ENCODE data around the gene CA12.
"Not testable (repeated sequence)": the region's sequence is repeated elsewhere in the genome, so short reads cannot be mapped to it uniquely, and the experiment has no call there.

CA12 gene

DNA sequence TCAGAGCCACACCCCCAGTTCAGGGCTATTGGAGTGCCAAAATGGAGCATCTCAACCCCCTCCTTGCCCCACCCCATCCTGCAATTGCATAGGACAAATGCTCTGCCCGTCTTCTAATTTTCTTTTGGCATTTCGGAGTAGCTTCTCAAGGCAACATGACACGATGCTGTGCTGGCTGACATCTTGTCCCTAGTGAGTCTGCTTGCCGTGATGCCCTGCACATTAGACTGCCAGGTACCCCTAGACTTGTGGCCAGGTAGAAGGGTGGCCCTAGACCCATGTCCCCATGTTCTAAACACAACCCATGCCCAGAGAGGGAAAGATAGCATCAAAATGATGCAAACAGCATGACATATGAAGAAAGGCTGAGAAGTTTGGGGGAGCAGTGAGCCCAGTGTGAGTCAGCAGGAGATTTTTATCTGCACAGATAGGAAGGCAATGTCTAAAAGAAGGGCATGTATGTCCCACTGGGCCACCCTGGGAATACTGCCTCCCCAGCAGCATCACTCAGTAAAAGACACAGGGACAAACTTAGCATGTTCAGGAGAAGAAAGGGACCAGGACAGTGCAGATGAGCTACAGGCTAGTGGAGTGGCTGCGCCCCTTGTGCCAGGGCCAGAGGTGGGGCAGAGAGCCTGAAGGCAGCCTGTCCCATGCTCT, 36.8 kb downstream of the CA12 start:
- Histone ChIP-seq H3K4me3 (ENCODE audit: low read depth, low read length) (no peak overlapping the region), H2AFZ (no peak overlapping the region), H3K4me2 (ENCODE audit: low read length) (no peak overlapping the region), H3K4me1 (peaks cover 7% of the 10 kb centered on the region), H3K27me3 (ENCODE audit: control insufficient read depth, insufficient read depth, low read length) (no peaks in the 10 kb centered on the region), H3K9ac (no peak overlapping the region), H3K36me3 (ENCODE audit: control insufficient read depth, insufficient read depth, low read length) (no peaks in the 10 kb centered on the region), H3K79me2 (no peaks in the 10 kb centered on the region), H3K9me3 (ENCODE audit: control insufficient read depth, low read length) (no peaks in the 10 kb centered on the region), H3K27ac (no peak overlapping the region)
- no peak for TF ChIP-seq CTCF (IDR thresholded peaks at IDR 0.05)

GRCh38 chr15:63342996-63343562, 38.6 kb downstream of the CA12 start:
- H3K27me3 ChIP-seq (ENCODE audit: control insufficient read depth, insufficient read depth, low read length); H3K27ac ChIP-seq; H3K79me2 ChIP-seq; H3K9me3 ChIP-seq (ENCODE audit: control insufficient read depth, low read length); H3K36me3 ChIP-seq (ENCODE audit: control insufficient read depth, insufficient read depth, low read length); H3K4me2 ChIP-seq (ENCODE audit: low read length); H3K9ac ChIP-seq; H2AFZ ChIP-seq; H3K4me3 ChIP-seq (ENCODE audit: low read depth, low read length); H3K4me1 ChIP-seq: not testable (repeated sequence)

- Histone ChIP-seq H3K9ac (no peak overlapping the region), H3K36me3 (ENCODE audit: control insufficient read depth, insufficient read depth, low read length) (no peaks in the 10 kb centered on the region), H3K27ac (no peak overlapping the region), H3K4me2 (ENCODE audit: low read length) (no peak overlapping the region), H2AFZ (no peak overlapping the region), H3K79me2 (no peaks in the 10 kb centered on the region), H3K27me3 (ENCODE audit: control insufficient read depth, insufficient read depth, low read length) (no peaks in the 10 kb centered on the region), H3K9me3 (ENCODE audit: control insufficient read depth, low read length) (no peaks in the 10 kb centered on the region), H3K4me3 (ENCODE audit: low read depth, low read length) (no peak overlapping the region), H3K4me1 (no peaks in the 10 kb centered on the region)
- no peak for TF ChIP-seq CTCF (IDR thresholded peaks at IDR 0.05)
Observed at GRCh38 chr15:63341898-63342297, 39.7 kb downstream of the CA12 start.

GRCh38 chr15:63340878-63341277, 40.8 kb downstream of the CA12 start:
- Histone ChIP-seq H3K9ac (no peak overlapping the region), H3K27me3 (ENCODE audit: control insufficient read depth, insufficient read depth, low read length) (no peaks in the 10 kb centered on the region), H3K36me3 (ENCODE audit: control insufficient read depth, insufficient read depth, low read length) (no peaks in the 10 kb centered on the region), H3K27ac (no peak overlapping the region), H3K4me1 (no peaks in the 10 kb centered on the region), H3K9me3 (ENCODE audit: control insufficient read depth, low read length) (no peaks in the 10 kb centered on the region), H2AFZ (no peak overlapping the region), H3K4me3 (ENCODE audit: low read depth, low read length) (no peak overlapping the region), H3K79me2 (no peaks in the 10 kb centered on the region), H3K4me2 (ENCODE audit: low read length) (no peak overlapping the region)
- no peak for TF ChIP-seq CTCF (IDR thresholded peaks at IDR 0.05)

DNA sequence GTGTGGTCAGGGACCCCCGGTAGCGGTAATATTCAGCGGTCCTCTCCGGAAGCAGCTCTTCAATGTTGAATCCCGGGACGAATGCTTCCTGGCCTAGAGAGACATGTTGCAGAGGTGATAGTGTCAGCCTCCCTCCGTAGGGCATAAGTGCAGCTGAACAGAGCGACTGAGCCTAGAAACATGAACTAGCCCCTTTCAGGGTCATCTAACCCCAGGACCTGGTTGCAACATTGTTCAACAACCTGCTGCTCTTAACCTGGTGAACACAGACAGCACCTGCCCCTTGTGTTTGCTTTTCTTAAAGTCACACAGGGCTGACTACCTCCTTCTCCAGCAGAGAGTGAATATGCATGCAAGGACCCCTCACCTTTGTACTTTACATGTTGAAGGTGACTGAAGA, 41.3 kb downstream of the CA12 start:
- no peak overlapping the region for H3K4me3 ChIP-seq (ENCODE audit: low read depth, low read length)
- no peak overlapping the region for H3K4me2 ChIP-seq (ENCODE audit: low read length)
- H3K36me3 ChIP-seq (ENCODE audit: control insufficient read depth, insufficient read depth, low read length) = no peaks in the 10 kb centered on the region
- no peak overlapping the region for H3K27ac ChIP-seq
- no peak overlapping the region for H3K9ac ChIP-seq
- no peaks in the 10 kb centered on the region for H3K79me2 ChIP-seq
- H3K27me3 ChIP-seq (ENCODE audit: control insufficient read depth, insufficient read depth, low read length) = no peaks in the 10 kb centered on the region
- no peak overlapping the region for H2AFZ ChIP-seq
- no peaks in the 10 kb centered on the region for H3K9me3 ChIP-seq (ENCODE audit: control insufficient read depth, low read length)
- H3K4me1 ChIP-seq = no peaks in the 10 kb centered on the region
- TF ChIP-seq CTCF (IDR thresholded peaks at IDR 0.05) = no peak
